SKM-1 (cell line): ENCODE measurements around the gene AZIN2.
A peak's percentile ranks its signal among the peaks of the same experiment; 100 is the strongest.
"Not testable (repeated sequence)": the region's sequence is repeated elsewhere in the genome, so short reads cannot be mapped to it uniquely, and the experiment has no call there.

ENCODE experiments used
- DNase-seq: peaks from one replicate; lab custom pipeline; 2025; ENCODE audit not compliant: unreplicated experiment; lab: John Stamatoyannopoulos, UW

Gene AZIN2

GRCh38 chr1:33057095-33057494 is 23.9 kb upstream of the AZIN2 start:
- DNase-seq, result no peak

GRCh38 chr1:33060579-33061083 is 20.3 kb upstream of the AZIN2 start:
- DNase-seq, result no peak

- no peak for DNase-seq
Observed at GRCh38 chr1:33061834-33062233, 19.1 kb upstream of the AZIN2 start.

DNA sequence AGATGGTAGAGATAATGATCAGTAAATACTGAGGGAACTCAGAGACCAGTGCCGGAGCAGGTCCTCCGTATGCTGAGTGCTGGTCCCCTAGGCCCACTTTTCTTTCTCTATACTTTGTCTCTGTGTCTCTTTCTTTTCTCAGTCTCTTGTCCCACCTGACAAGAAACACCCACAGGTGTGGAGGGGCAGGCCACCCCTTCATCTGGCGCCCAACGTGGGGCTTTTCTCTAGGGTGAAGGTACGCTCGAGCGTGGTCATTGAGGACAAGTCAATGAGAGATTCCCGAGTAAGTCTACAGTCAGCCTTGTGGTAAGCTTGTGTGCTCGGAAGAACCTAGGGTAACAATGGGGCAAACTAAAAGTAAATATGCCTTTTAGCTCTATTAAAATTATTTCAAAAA is 16.7 kb upstream of the AZIN2 start:
- DNase-seq, result not testable (repeated sequence)

- no peak for DNase-seq
Observed at GRCh38 chr1:33065301-33065700, 15.7 kb upstream of the AZIN2 start.

DNA sequence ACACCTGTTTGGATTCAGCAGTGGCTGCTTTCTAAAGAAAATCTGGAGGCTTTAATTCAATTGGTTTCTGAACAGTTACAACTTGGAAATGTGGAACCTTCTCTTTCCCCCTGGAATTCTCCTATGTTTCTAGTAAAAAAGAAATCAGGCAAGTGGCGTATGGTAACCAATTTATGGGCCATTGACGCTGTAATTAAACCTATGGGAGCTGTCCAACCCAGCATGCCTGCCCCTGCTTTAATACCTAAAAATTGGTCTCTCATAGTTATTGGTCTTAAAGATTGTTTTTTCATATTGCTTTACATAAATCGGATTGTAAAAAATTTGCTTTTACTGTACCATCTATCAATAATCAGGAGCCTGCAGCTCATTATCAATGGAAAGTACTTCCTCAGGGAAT is 14.5 kb upstream of the AZIN2 start:
- DNase-seq, result not testable (repeated sequence)

- DNase-seq, result not testable (repeated sequence)
Observed at GRCh38 chr1:33068108-33068507, 12.8 kb upstream of the AZIN2 start.

- no peak for DNase-seq
Observed at GRCh38 chr1:33070628-33071027, 10.3 kb upstream of the AZIN2 start.

DNA sequence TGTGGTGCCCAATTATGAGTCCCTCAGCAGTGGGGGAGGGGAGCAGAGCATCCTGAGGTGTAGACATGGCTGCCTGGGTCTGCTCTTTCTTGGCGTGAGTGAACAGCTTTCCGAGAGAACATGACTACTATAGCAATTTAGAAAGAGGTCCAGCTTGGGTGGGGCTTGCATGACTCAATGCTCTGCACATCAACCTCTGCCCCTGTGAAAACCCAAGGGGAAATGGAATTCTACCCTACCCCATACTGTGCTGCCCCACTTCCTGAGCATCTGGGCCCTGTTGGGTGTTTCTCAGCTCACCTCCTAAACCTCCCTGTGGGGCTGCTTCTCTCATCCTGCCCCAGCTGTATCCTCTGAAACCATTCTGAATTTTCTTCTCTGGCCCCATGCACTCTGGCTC is 8.2 kb upstream of the AZIN2 start:
- DNase-seq, result no peak

GRCh38 chr1:33074193-33074945 is 6.6 kb upstream of the AZIN2 start:
- DNase-seq, result no peak

- no peak for DNase-seq
Observed at GRCh38 chr1:33078030-33078591, 2.8 kb upstream of the AZIN2 start.

DNA sequence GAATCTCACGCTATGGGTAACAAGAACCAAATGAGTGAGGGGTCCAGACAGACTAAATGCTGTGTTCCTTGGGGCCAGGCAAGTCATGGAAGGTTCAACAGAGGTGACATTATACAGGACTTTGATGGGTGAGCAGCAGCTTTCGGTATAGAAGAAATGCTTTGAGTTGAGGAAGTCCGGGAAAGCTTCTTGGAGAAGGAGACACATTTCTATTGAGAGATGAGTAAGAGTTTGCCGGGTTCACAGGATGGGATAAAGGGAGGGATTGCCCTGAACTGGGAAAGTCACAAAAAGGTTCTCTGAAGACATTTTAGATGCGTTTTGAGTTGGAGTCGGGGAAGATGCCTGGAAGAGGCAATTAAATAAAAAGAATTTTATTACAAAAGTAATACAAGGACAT is 580 bp upstream of the AZIN2 start:
- no peak for DNase-seq

GRCh38 chr1:33081554-33082305 is 777 bp downstream of the AZIN2 start:
- DNase-seq, result no peak

DNA sequence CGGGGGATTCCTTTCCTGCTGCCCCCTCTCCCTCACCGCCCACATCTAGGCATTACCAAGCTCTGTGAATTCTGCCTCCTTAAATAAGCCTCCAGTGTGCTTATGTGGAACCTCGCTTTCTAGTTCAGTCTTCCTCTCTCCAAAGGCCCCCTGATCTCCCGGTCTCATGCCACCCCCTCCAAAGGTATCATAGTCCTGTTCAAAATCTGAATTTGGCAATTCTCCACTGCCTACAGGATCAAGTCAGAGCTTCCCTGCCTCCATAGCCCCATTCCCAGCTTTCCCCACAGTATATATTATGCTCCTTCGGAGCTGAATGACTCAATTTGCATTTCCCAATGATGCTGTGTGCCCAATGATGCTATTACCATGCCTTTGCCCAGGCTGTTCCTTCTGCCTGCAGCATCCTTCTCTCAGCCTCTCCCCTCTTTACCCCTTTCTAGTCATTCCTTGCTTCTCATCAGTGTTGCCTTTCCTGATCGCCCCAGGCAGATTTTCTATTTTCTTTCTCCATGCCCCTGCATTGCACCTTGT is 1.7 kb downstream of the AZIN2 start:
- no peak for DNase-seq

DNA sequence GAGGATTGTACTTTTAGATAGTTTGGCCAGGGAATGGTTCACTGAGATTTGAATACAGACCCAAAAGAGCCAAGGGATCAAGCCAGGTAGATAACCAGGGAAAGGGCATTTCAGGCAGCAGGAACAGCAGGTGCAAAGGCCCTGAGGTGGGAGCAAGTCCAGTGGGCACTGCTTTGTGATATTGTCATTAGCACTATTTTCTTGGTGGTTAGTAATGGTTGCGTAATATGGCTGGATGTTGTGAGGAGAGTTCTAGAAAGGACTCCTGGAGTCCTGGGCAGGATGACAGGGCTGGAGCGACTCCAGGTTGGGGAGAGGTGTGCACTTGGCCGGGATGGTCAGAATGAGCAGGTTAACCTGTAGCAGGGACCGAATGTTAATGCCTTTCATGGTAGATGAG is 4.4 kb downstream of the AZIN2 start:
- no peak for DNase-seq

DNA sequence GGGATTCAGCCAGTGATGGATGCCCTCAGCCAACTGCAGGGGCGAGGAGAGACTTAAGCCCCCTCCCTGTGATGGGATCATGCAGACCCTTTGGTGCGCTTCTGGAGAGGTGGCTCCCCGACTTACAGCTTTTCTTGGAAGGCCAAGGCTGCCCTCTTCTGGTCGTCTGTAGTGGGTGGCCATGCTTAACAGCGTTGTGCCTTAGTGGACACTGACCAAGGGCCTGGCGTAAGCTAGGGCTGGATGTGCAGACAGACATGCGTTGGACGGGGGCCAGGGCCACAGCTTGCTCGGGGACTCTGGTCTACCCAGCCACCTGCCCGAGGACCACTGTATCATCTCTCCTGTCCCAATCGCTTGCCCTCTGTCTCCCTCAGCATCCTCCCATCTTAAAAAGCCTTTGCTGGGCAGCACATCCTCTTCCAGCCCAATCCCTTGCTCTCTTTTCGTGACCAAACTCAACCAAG is 5.5 kb downstream of the AZIN2 start:
- no peak for DNase-seq

- no peak for DNase-seq
Observed at GRCh38 chr1:33087677-33088076, 6.7 kb downstream of the AZIN2 start.

DNA sequence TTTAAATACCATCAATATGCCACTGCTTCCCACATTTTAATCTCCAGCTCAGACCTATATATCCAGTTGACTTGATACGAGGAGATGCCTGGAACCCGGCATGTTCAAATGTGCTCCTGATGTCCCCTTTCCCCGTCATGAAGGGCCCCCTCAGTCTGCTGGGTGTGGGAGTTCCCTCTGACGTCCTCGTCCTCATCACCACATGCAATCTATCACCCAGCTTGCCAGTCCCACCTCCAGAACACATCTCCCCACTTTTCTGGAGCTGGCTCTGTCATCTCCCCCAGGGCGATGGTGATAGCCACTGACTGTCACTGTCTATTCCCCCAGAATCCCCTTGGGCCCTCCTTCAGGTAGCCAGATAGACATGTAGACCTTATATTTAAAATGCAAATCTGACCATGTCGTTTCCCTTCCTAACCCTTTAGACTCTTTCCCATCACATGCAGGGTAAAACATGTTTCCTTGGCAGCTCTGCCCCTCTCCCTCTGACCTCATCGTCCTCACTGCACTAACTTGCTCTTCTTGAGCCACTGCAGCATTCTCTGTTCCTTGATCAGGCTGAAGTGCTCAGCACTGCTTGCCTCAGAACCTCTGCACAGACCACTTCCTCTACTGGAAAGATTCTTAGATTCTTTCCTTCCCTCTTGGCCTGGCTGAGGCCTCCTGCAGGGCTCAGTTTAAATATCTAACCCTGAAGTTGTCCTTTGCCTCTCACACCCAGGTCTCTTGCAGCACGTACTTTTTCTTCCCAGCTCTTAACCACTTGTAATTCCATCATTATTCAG is 7.4 kb downstream of the AZIN2 start:
- peak; percentile 27 for DNase-seq

- no peak for DNase-seq
Observed at GRCh38 chr1:33089457-33089856, 8.5 kb downstream of the AZIN2 start.

GRCh38 chr1:33092438-33092837 is 11.5 kb downstream of the AZIN2 start:
- no peak for DNase-seq

DNA sequence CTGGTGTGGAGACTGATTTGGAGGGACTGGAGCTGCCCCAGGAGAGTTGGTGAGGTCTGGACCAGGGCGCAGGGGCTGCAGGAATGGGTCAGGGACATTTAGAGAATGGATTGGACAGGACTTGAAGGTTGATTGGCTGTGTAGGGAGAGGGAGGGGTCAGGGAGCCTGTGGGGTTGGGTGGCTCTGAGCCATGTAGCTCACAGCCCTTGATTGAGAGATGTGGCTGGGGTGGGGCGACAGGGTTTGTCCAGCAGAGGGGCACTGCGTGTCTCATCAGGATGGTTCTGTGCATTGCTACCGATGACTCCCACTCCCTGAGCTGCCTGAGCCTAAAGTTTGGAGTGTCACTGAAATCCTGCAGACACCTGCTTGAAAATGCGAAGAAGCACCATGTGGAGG is 12.1 kb downstream of the AZIN2 start:
- DNase-seq, result no peak
